IMR-90 (cell line): ENCODE data around the gene ERCC6. TPM values are rescaled to one million over a fixed set of nuclear protein-coding genes. Genes with fewer than 3 reads are reported as not detected.

Experiments
- ATAC-seq: fragments of 200-7000 bp; cut with Tn5 transposase; 2 replicates; pipeline ENCODE4 v1.9.1; 2020; ENCODE audit warnings: low read depth, mild to moderate bottlenecking, moderate library complexity
- BruUV-seq: library from RNA; stranded (reverse); fragments of 400-500 nt; replicated peaks from 2 replicates; lab custom pipeline; 2021; lab: Mats Ljungman, UMichigan
- CTCF ChIA-PET: fragments of 300-600 bp; formaldehyde crosslinking; extraction: SDS; loops from one replicate; lab custom pipeline; 2021; ENCODE audit warnings: antibody characterized with exemption; lab: Yijun Ruan, JAX
- POLR2A ChIA-PET: fragments of 300-600 bp; sonication (Branson Sonifier 250); formaldehyde crosslinking; loops from one replicate; lab custom pipeline; 2022; ENCODE audit warnings: antibody characterized with exemption; ENCODE audit not compliant: unreplicated experiment; lab: Charles Lee
- DNase-seq: peaks from one replicate; pipeline ENCODE4 v3.0.0; 2013
- H2AFZ ChIP-seq: replicated peaks from 2 replicates; pipeline ENCODE3; 2013; ENCODE audit warnings: low read length, mild to moderate bottlenecking; ENCODE audit not compliant: poor library complexity
- H2AK5ac ChIP-seq: 2 replicates; pipeline ENCODE4 v1.6.1; 2013; ENCODE audit warnings: low read depth, low read length, inconsistent platforms
- H2AK9ac ChIP-seq: replicated peaks from 2 replicates; pipeline ENCODE3; 2013; ENCODE audit warnings: mild to moderate bottlenecking, low read depth, low read length, moderate library complexity; ENCODE audit not compliant: poor library complexity
- H2BK120ac ChIP-seq: 2 replicates; pipeline ENCODE4 v1.6.1; 2013; ENCODE audit warnings: low read depth, low read length, inconsistent platforms
- H2BK15ac ChIP-seq: 3 replicates; pipeline ENCODE4 v1.6.1; 2013; ENCODE audit warnings: low read depth, low read length, inconsistent platforms
- H2BK20ac ChIP-seq: 2 replicates; pipeline ENCODE4 v1.6.1; 2013; ENCODE audit warnings: low read depth, mild to moderate bottlenecking, inconsistent platforms, low read length, moderate library complexity
- H2BK5ac ChIP-seq: 2 replicates; pipeline ENCODE4 v1.6.1; 2013; ENCODE audit warnings: mild to moderate bottlenecking, low read depth, low read length, inconsistent platforms; ENCODE audit not compliant: poor library complexity, severe bottlenecking
- H3K14ac ChIP-seq: replicated peaks from 2 replicates; pipeline ENCODE4 v1.6.1; 2013; ENCODE audit warnings: low read depth, low read length, inconsistent platforms
- H3K18ac ChIP-seq: 2 replicates; pipeline ENCODE4 v1.6.1; 2013; ENCODE audit warnings: low read depth, low read length, control low read depth
- H3K23ac ChIP-seq: 2 replicates; pipeline ENCODE4 v1.6.1; 2013; ENCODE audit warnings: low read depth, low read length, inconsistent platforms
- H3K27ac ChIP-seq: 2 replicates; pipeline ENCODE4 v1.5.1; 2013; ENCODE audit warnings: mild to moderate bottlenecking, control low read depth, low read length; ENCODE audit not compliant: insufficient read depth
- H3K27me3 ChIP-seq: 2 replicates; pipeline ENCODE4 v1.6.1; 2013; ENCODE audit warnings: low read length; ENCODE audit not compliant: control insufficient read depth, insufficient read depth
- H3K36me3 ChIP-seq: 2 replicates; pipeline ENCODE4 v1.6.1; 2013; ENCODE audit warnings: low read length, mixed read lengths; ENCODE audit not compliant: control insufficient read depth, insufficient read depth
- H3K4ac ChIP-seq: 2 replicates; pipeline ENCODE4 v1.6.1; 2013; ENCODE audit warnings: low read depth, low read length, inconsistent platforms
- H3K4me1 ChIP-seq: 2 replicates; pipeline ENCODE4 v1.6.1; 2013; ENCODE audit warnings: low read length, mixed read lengths; ENCODE audit not compliant: control insufficient read depth, insufficient read depth
- H3K4me2 ChIP-seq: 2 replicates; pipeline ENCODE4 v1.6.1; 2013; ENCODE audit warnings: low read depth, mild to moderate bottlenecking, control low read depth, low read length, moderate library complexity
- H3K4me3 ChIP-seq: 2 replicates; pipeline ENCODE4 v1.5.1; 2013; ENCODE audit warnings: low read depth, mild to moderate bottlenecking, control low read depth, low read length, moderate library complexity; ENCODE audit not compliant: insufficient read depth
- H3K56ac ChIP-seq: 2 replicates; pipeline ENCODE4 v1.6.1; 2013; ENCODE audit warnings: low read length, inconsistent platforms; ENCODE audit not compliant: insufficient read depth; ENCODE audit errors: extremely low read depth
- H3K79me1 ChIP-seq, 2 experiments: 2 replicates each; pipeline ENCODE4 v1.6.1; 2013; ENCODE audit warnings: low read length in 2 of 2, inconsistent platforms in 1 of 2, low read depth in 1 of 2
- H3K9ac ChIP-seq: 2 replicates; pipeline ENCODE4 v1.6.1; 2013; ENCODE audit warnings: low read depth, low read length, control low read depth
- H3K9me1 ChIP-seq: 2 replicates; pipeline ENCODE4 v1.6.1; 2013; ENCODE audit warnings: low read length, inconsistent platforms; ENCODE audit not compliant: insufficient read depth
- H3K9me3 ChIP-seq: 2 replicates; pipeline ENCODE4 v1.6.1; 2013; ENCODE audit warnings: low read length; ENCODE audit not compliant: control insufficient read depth, insufficient read depth
- H4K20me1 ChIP-seq: 2 replicates; pipeline ENCODE4 v1.6.1; 2013; ENCODE audit warnings: low read length, inconsistent platforms; ENCODE audit not compliant: insufficient read depth
- H4K5ac ChIP-seq: 2 replicates; pipeline ENCODE4 v1.6.1; 2013; ENCODE audit warnings: mild to moderate bottlenecking, low read depth, low read length, control low read depth
- H4K8ac ChIP-seq, 2 experiments: 2 replicates each; pipeline ENCODE4 v1.6.1; 2013; ENCODE audit warnings: low read depth in 2 of 2, low read length in 2 of 2, control low read depth in 1 of 2, inconsistent platforms in 1 of 2
- H4K91ac ChIP-seq: 2 replicates; pipeline ENCODE4 v1.6.1; 2013; ENCODE audit warnings: low read depth, low read length, inconsistent platforms; ENCODE audit not compliant: insufficient read depth
- BHLHE40 ChIP-seq: fragments of 150-350 bp; IDR thresholded peaks from 2 replicates; pipeline ENCODE4 v1.6.1; 2016; ENCODE audit warnings: mild to moderate bottlenecking, low read depth, low read length
- CHD1 ChIP-seq: IDR thresholded peaks from 2 replicates; pipeline ENCODE4 v1.6.1; 2012; ENCODE audit warnings: low read depth, low read length, improper control_type of control experiment
- MAZ ChIP-seq: IDR thresholded peaks from 2 replicates; pipeline ENCODE4 v1.6.1; 2012; ENCODE audit warnings: low read depth, mild to moderate bottlenecking, low read length, improper control_type of control experiment, moderate library complexity, borderline replicate concordance
- MXI1 ChIP-seq: IDR thresholded peaks from 2 replicates; pipeline ENCODE4 v1.6.1; 2012; ENCODE audit warnings: low read depth, mild to moderate bottlenecking, low read length, moderate library complexity, borderline replicate concordance
- RAD21 ChIP-seq: IDR thresholded peaks from 2 replicates; pipeline ENCODE4 v1.6.1; 2012; ENCODE audit warnings: low read length, improper control_type of control experiment
- RCOR1 ChIP-seq: IDR thresholded peaks from 2 replicates; pipeline ENCODE4 v1.6.1; 2012; ENCODE audit warnings: mild to moderate bottlenecking, low read length, improper control_type of control experiment; ENCODE audit not compliant: insufficient replicate concordance
- RFX5 ChIP-seq: IDR thresholded peaks from 2 replicates; pipeline ENCODE4 v1.8.0; 2012; ENCODE audit warnings: low read depth, mild to moderate bottlenecking, low read length, moderate library complexity
- WGBS, 2 experiments: methylation state at CpG; one replicate each; pipeline versions ENCODE4 v1.1.5 to v1.1.7; 2013; ENCODE audit warnings: missing lambda C conversion rate in 2 of 2; ENCODE audit not compliant: insufficient read length in 1 of 2; ENCODE audit errors: extremely low coverage in 2 of 2; 5-methylcytosine and 5-hydroxymethylcytosine counted together
- dilution Hi-C: fragments of 300-500 bp; cut with HindIII; formaldehyde crosslinking; loops from one replicate; pipeline ENCODE4 v1.14.3; 2018; ENCODE audit warnings: low sequenced_read_pairs; ENCODE audit not compliant: unreplicated experiment
- in situ Hi-C: fragments of 300-500 bp; cut with MboI; formaldehyde crosslinking; loops from 3 replicates; pipeline ENCODE4 v1.14.3; 2019; ENCODE audit warnings: low sequenced_read_pairs, inconsistent platforms, mixed read lengths
- intact Hi-C: fragments of 100-400 bp; cut with micrococcal nuclease; formaldehyde crosslinking; loops from 2 replicates; pipeline ENCODE4 v1.10.0; 2022
- polyA plus RNA-seq, 3 experiments: library from polyadenylated mRNA; depleted of rRNA; stranded (reverse); fragments of >200 nt; gene quantifications; 2 replicates each; pipeline ENCODE4 v1.2.3, GENCODE V29; 2012; ENCODE audit warnings: low replicate concordance in 1 of 3
- total RNA-seq: library from RNA; depleted of rRNA; stranded (reverse); fragments of >200 nt; gene quantifications from 2 replicates; pipeline ENCODE4 v1.2.3, GENCODE V29; 2012

The ERCC6 gene
- total and polyA plus RNA-seq, 2 of the 4 experiments (the other 2 are of a cell fraction), result 7.3 to 14.9 TPM

DNA sequence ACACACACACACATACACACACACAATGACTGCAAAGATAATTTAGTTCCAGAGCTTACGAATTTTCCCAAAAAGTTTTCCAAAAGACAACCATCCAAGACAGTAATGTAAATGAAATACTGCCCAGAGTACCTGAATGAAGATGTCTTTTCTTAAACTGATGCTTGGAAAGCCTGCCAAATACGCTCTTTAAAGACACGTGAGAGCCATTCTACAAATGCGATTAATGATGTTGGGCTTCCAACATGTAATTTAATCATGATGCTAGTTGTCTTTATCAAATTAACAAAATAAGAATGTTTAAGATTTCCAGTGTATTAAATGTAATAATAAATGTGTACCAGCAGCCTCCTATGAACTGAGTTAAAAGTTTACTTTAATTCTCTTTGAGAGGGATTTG, 11.1 kb downstream of the ERCC6 start:
- POLR2A ChIA-PET, result no interaction called here
- no TSS peak for BruUV-seq
- dilution Hi-C loops, result no loop called here

More for the DNA sequence above, 11.1 kb downstream of the ERCC6 start:
- Histone ChIP-seq H3K9ac (no peak overlapping the region), H3K18ac (no peak overlapping the region), H3K36me3 (peaks cover 37% of the 10 kb centered on the region), H3K4ac (no peak overlapping the region), H3K27me3 (no peaks in the 10 kb centered on the region), H2BK15ac (no peak overlapping the region), H4K20me1 (no peaks in the 10 kb centered on the region; the same call in 1 of the 2 replicates), H3K9me1 (peaks cover 16% of the 10 kb centered on the region; the same call in 1 of the 2 replicates), H3K56ac (no peak overlapping the region), H3K4me1 (no peaks in the 10 kb centered on the region), H2BK5ac (no peak overlapping the region), H4K5ac (no peak overlapping the region), H2AFZ (no peak overlapping the region), H2BK120ac (no peak overlapping the region), H2BK20ac (no peak overlapping the region), H3K23ac (no peak overlapping the region), H3K4me3 (no peak overlapping the region), H3K4me2 (no peak overlapping the region), H2AK9ac (no peak overlapping the region), H3K14ac (no peak overlapping the region), H3K9me3 (no peaks in the 10 kb centered on the region), H2AK5ac (no peak overlapping the region), H4K8ac (no peak overlapping the region), H3K79me1 (peaks cover 11 to 14% of the 10 kb centered on the region in 2 experiments; a peak in 3 of 4 replicates), H4K91ac (no peak overlapping the region), H3K27ac (no peak overlapping the region)
- no CpG with 5 or more reads among the region's 4 CpGs for WGBS, 2 experiments
- intact Hi-C loops, result no loop called here
- in situ Hi-C loops, result no loop called here
- ATAC-seq (no peak), DNase-seq (no peak)
- CTCF ChIA-PET, result no interaction called here
- no peak for TF ChIP-seq RCOR1
- no peak for TF ChIP-seq RAD21
- TF ChIP-seq RFX5, result no peak
- TF ChIP-seq BHLHE40, result no peak
- TF ChIP-seq CHD1, result no peak
- no peak for TF ChIP-seq MAZ
- no peak for TF ChIP-seq MXI1
